Measurements from ENCODE around the gene PITPNM3.

Gene PITPNM3

GRCh38 chr17:6531575-6531974 lies 24.8 kb downstream of the PITPNM3 start:
- FAIRE-seq, result no peak
- DNase-seq (ENCODE audit: insufficient read length, low spot score), result no peak

DNA sequence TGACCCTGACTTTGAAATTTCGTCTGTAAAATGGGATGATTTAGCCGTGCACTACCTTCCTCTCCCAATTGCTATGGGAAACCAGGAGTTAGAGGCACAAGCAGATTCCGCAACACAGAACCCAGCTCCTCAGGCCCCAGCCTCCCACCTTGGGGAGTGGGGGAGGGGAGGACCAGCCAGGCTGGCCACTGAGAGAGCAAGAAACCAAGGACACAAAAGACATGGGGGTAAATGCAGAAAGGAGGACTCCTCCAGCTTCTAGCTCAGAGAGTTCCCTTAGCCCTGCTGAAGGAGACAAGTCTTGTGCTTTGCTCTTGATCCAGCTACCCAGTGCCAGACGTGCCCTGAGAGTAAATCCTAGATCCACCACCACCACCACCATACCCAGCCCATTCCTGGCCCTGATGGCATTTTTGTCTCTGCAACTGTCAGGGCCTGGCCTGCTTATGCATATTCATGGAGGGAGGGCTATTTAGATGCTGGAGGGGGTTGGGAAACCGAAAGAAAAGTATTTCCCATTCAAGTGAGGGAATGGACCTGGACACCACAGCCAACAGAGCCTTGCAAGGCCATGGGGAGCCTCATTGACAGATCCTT lies 25.9 kb downstream of the PITPNM3 start:
- DNase-seq (ENCODE audit: insufficient read length, low spot score) (no peak), FAIRE-seq (no peak)

- no peak for DNase-seq (ENCODE audit: insufficient read length, low spot score)
- FAIRE-seq, result no peak
Measured at GRCh38 chr17:6528557-6528956, 27.8 kb downstream of the PITPNM3 start.

- DNase-seq (ENCODE audit: insufficient read length, low spot score), result no peak
- FAIRE-seq, result no peak
Measured at GRCh38 chr17:6526362-6527152, 29.8 kb downstream of the PITPNM3 start.

DNA sequence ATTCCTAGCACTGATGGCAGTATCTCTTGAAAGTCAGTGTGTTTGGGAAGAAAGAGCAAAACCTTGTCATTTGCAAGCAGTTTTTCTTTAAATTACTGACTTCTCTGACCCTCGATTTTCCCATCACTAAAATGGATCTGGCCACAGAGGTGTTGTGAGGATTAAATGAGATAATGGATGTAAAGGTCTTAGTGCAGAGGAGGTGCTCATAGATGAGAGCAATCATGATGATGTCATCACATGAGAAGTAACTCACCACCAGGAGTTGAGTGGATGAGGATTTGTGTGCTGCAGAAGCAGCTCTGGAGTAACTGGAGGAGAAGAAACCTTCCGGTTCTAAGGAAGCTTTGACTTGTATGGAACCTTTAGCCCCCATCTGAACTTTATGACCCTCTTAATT lies 30.6 kb downstream of the PITPNM3 start:
- DNase-seq (ENCODE audit: insufficient read length, low spot score) (no peak), FAIRE-seq (no peak)

DNA sequence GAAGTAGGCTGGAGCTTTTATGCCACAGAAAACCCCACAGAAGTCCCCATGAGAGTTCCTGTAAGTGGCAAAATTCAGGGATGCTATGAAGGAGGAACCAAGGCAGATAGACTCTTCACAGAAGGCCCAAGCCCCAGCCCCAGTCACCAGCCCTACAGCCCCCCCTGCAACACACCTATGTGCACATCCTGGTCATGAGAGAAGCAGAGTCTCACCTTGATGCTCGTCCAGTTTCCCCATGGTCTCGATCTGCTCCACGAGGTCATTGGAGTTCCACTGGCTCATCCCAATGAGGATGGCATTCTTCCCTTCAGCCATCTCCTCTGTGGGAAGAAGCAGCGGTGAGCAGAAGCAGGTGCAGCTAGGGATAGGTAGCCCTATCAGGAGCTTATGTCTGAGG lies 31.2 kb downstream of the PITPNM3 start:
- FAIRE-seq (no peak), DNase-seq (ENCODE audit: insufficient read length, low spot score) (no peak)

GRCh38 chr17:6524520-6524919 lies 31.8 kb downstream of the PITPNM3 start:
- no peak for DNase-seq (ENCODE audit: insufficient read length, low spot score)
- peak; percentile 44 for FAIRE-seq

GRCh38 chr17:6523809-6524355 lies 32.5 kb downstream of the PITPNM3 start:
- FAIRE-seq (no peak), DNase-seq (ENCODE audit: insufficient read length, low spot score) (no peak)

DNA sequence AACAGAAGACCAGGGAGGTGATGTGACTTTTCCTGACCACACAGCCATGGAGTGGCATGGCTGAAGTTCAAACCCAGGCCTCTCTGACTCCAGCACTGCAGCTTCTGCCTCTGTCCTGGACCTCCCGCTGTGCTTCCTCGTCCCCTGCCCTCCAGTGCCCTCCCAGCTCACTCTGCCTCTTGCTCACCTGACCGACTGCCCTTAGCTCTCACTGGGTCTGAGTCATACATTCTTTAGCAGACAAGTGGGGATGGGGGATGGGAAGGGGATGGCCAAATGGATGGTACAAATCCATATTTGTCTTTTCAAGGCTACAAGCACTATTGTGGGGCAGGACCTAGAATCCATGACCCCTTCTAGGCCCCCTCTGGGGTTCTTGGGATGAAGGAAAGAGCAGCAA lies 33.0 kb downstream of the PITPNM3 start:
- DNase-seq (ENCODE audit: insufficient read length, low spot score) (peak; percentile 71), FAIRE-seq (peak; percentile 73)

GRCh38 chr17:6521586-6521985 lies 34.8 kb downstream of the PITPNM3 start:
- FAIRE-seq (no peak), DNase-seq (ENCODE audit: insufficient read length, low spot score) (no peak)

DNA sequence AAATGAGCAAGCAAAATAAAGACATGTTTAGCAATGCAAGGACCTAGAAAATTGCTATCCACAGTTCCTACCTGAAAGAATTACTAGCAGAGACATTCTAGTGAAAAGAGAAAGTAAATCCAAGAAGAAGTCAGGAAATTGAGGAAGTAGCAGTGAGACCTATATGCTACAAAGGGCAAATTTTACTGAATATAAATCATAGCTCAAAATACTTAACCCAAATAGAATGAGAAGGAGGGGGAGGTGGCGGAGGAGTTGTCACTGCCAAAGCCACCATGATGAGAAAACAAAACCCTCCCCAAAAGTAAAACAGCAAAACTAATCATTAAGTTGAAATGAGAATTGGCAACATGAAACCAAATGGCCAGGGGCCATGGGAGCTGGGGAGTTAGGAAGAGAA lies 39.3 kb downstream of the PITPNM3 start:
- FAIRE-seq, result no peak

GRCh38 chr17:6514371-6514770 lies 42.0 kb downstream of the PITPNM3 start:
- FAIRE-seq, result no peak

More for the DNA sequence above, 39.3 kb downstream of the PITPNM3 start:
- DNase-seq (ENCODE audit: insufficient read length, low spot score), result no peak

GRCh38 chr17:6512552-6512951 lies 43.8 kb downstream of the PITPNM3 start:
- DNase-seq (ENCODE audit: insufficient read length, low spot score) (no peak), FAIRE-seq (no peak)

More at GRCh38 chr17:6514371-6514770, 42.0 kb downstream of the PITPNM3 start:
- no peak for DNase-seq (ENCODE audit: insufficient read length, low spot score)

- no peak for FAIRE-seq
- peak; percentile 29 for DNase-seq (ENCODE audit: insufficient read length, low spot score)
Measured at GRCh38 chr17:6510321-6510977, 45.9 kb downstream of the PITPNM3 start.

DNA sequence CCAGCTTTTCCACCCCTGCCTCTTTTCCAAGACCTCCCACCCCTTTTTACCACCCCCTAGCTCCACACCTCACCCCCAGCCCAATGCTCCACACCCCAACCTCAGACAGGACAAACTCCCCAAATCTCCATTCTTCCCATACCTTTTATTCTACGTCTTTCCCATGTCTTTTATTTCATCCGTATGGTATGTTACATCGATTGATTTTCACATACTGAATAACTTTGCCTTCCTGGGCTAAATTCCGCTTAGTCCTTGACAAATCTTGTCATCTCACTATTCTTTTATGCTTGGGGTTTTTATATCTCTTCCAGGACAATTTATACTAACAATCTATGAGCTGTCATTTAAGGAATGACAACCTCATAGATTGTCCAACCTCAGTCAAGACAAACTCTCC lies 46.4 kb downstream of the PITPNM3 start:
- DNase-seq (ENCODE audit: insufficient read length, low spot score), result no peak

GRCh38 chr17:6509031-6509771 lies 47.2 kb downstream of the PITPNM3 start:
- FAIRE-seq (no peak), DNase-seq (ENCODE audit: insufficient read length, low spot score) (no peak)

More for the DNA sequence above, 46.4 kb downstream of the PITPNM3 start:
- no peak for FAIRE-seq

DNA sequence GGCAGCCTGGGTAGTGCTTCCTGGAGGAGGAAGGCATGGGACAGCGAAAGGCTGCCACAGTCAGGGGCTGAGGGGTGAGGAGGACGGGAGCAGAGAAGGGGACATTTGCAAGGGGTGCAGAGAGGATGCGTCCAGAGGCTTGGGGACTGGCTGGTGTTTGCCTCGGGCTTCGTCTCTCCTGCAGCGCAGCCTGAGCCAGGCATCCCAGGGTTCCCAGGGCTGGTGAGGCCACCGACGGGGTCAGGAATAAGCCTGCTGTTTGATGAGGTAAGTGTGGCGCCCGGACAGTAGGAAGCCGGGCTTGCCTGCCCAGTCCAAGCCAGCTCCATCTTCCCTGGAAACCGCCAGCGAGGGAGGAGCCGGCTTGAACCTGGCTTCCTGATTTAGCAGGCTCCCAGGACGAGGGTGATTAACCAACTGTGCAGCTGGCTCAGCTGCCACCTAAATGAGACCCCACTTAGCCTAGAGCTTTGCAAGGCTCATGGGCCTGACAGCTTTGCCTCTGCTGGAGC lies 47.8 kb downstream of the PITPNM3 start:
- FAIRE-seq (no peak), DNase-seq (ENCODE audit: insufficient read length, low spot score) (no peak)

GRCh38 chr17:6508016-6508415 lies 48.3 kb downstream of the PITPNM3 start:
- DNase-seq (ENCODE audit: insufficient read length, low spot score) (no peak), FAIRE-seq (no peak)

- peak; percentile 90 for DNase-seq (ENCODE audit: insufficient read length, low spot score)
- FAIRE-seq, result peak; percentile 86
Measured at GRCh38 chr17:6507535-6507934, 48.8 kb downstream of the PITPNM3 start.

DNA sequence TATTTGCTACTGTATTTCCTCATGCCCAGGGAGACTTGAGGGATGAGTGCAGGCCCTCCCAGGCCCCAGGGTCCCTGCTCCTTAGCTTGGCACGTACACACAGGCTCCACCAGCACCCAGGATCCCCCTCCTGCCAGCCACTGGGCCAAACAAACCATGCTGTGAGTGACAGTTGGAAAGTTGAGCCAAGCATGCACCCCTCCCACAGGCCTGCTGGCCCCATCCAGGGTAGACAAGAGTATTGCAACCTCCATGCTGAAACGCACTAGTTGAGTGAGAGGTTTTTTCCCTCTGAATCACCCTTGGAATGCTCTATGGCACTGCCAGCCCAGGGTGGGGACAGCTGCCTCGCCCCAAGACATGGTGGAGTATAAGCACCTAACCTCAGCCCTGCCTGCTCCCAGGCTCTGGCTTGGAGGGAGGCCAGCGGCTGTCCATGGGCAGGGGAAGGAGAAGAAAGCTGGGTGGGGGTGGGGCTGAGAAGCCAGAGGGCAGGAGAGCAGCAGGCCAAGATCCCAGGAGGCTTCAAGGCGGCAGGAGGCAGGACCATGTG lies 49.6 kb downstream of the PITPNM3 start:
- FAIRE-seq (peak; percentile 96), DNase-seq (ENCODE audit: insufficient read length, low spot score) (peak; percentile 71)

All from HTR-8/SVneo (cell line).